Activated effector memory CD4-positive, alpha-beta T cell treated with Interleukin-2 at 50 U/mL for 16 hours (primary cell): ENCODE data around the gene ARHGAP15.

Experiments
- DNase-seq: peaks from one replicate; pipeline ENCODE4 v3.0.0-alpha.2; 2020

The ARHGAP15 gene

GRCh38 chr2:143280097-143280757 lies 151.0 kb downstream of the ARHGAP15 start:
- DNase-seq, result no peak

- no peak for DNase-seq
Measured at GRCh38 chr2:143282684-143283083, 153.5 kb downstream of the ARHGAP15 start.

GRCh38 chr2:143284087-143284675 lies 155.0 kb downstream of the ARHGAP15 start:
- no peak for DNase-seq

- DNase-seq, result no peak
Measured at GRCh38 chr2:143289025-143289424, 159.8 kb downstream of the ARHGAP15 start.

GRCh38 chr2:143290221-143290620 lies 161.0 kb downstream of the ARHGAP15 start:
- DNase-seq, result no peak

GRCh38 chr2:143294068-143294467 lies 164.8 kb downstream of the ARHGAP15 start:
- no peak for DNase-seq

- no peak for DNase-seq
Measured at GRCh38 chr2:143296089-143296488, 166.9 kb downstream of the ARHGAP15 start.

GRCh38 chr2:143297182-143297581 lies 168.0 kb downstream of the ARHGAP15 start:
- DNase-seq, result no peak

GRCh38 chr2:143300536-143300935 lies 171.3 kb downstream of the ARHGAP15 start:
- DNase-seq, result no peak

- DNase-seq, result no peak
Measured at GRCh38 chr2:143311426-143311825, 182.2 kb downstream of the ARHGAP15 start.

GRCh38 chr2:143312441-143312840 lies 183.2 kb downstream of the ARHGAP15 start:
- no peak for DNase-seq

- no peak for DNase-seq
Measured at GRCh38 chr2:143313861-143314260, 184.6 kb downstream of the ARHGAP15 start.

GRCh38 chr2:143321994-143322393 lies 192.8 kb downstream of the ARHGAP15 start:
- DNase-seq, result no peak

GRCh38 chr2:143329288-143329687 lies 200.1 kb downstream of the ARHGAP15 start:
- no peak for DNase-seq

GRCh38 chr2:143333168-143333791 lies 204.1 kb downstream of the ARHGAP15 start:
- no peak for DNase-seq

GRCh38 chr2:143333847-143334246 lies 204.6 kb downstream of the ARHGAP15 start:
- DNase-seq, result no peak

GRCh38 chr2:143334837-143335236 lies 205.6 kb downstream of the ARHGAP15 start:
- no peak for DNase-seq

GRCh38 chr2:143336719-143337210 lies 207.5 kb downstream of the ARHGAP15 start:
- no peak for DNase-seq

GRCh38 chr2:143341478-143341877 lies 212.3 kb downstream of the ARHGAP15 start:
- no peak for DNase-seq

GRCh38 chr2:143344780-143345179 lies 215.6 kb downstream of the ARHGAP15 start:
- no peak for DNase-seq

- DNase-seq, result no peak
Measured at GRCh38 chr2:143345887-143346787, 216.9 kb downstream of the ARHGAP15 start.

GRCh38 chr2:143347271-143347695 lies 218.1 kb downstream of the ARHGAP15 start:
- no peak for DNase-seq

GRCh38 chr2:143347901-143348414 lies 218.7 kb downstream of the ARHGAP15 start:
- DNase-seq, result no peak
